C1 segment of cervical spinal cord (tissue), 14 donors: Measurements from ENCODE around the gene MYH14.

Experiments used
- DNase-seq, 14 donors: peaks; one replicate each; lab custom pipeline; 2025; lab: John Stamatoyannopoulos, UW

The MYH14 gene

GRCh38 chr19:50257141-50257540 is 53.7 kb downstream of the MYH14 start:
- DNase-seq, result no peak

DNA sequence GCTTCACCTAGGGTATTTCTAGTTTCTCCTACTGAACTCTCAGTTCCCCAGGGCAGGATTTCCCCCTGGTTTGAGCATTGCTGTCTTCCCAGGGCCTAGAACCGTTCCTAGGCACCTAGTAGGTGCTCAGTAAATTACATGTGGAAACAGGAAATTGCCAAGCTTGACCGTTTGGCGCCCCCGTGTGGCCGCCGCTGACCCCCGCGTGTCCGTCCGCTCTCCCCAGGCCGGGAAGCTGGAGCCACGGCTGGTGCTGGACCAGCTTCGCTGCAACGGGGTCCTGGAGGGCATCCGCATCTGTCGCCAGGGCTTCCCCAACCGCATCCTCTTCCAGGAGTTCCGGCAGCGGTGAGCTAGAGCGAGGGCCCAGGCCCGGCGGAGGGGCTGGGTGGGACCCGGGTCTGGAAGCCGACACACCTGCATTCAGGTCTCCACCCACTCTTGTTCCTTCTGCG is 55.5 kb downstream of the MYH14 start:
- DNase-seq, result no peak

- no peak for DNase-seq
These were observed 58.1 kb downstream of the MYH14 start for GRCh38 chr19:50261446-50261970.

- DNase-seq, result no peak
These were observed 59.8 kb downstream of the MYH14 start for GRCh38 chr19:50263176-50263575.

DNA sequence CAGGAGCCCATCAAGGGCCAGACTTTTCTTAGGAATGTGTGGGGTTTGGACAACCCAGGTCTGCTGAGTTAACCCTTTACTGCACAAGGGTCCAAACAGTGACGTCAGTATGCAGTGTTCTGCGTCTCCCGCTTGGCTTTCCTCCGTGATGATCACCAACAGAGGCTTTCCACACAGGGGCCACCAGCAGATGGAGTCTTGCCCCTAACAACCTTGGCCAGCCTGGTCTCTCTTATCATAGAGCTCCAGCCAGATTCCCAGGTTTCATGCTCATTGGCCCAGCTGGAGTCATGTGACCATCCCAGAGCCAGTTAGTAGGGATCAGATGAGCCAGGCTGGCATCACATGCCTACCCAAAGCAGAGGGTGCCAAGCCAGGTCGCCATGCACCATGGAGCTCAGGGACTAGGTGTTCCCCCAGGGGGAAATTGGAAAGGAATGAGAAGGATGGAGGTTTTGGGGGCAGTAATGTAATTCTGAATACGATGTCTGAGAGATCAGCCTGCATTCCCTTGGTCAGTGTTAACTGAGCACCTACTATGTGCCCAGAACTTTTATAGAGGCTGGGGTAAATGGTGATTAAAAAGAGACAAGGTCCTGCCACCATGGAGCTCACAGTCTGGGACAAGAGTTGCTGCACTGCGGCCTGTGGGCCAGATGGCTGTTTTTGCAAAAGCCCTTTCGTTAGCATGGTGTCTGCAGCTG is 61.2 kb downstream of the MYH14 start:
- DNase-seq, result no peak

- DNase-seq, result no peak
These were observed 62.6 kb downstream of the MYH14 start for GRCh38 chr19:50266041-50266440.

DNA sequence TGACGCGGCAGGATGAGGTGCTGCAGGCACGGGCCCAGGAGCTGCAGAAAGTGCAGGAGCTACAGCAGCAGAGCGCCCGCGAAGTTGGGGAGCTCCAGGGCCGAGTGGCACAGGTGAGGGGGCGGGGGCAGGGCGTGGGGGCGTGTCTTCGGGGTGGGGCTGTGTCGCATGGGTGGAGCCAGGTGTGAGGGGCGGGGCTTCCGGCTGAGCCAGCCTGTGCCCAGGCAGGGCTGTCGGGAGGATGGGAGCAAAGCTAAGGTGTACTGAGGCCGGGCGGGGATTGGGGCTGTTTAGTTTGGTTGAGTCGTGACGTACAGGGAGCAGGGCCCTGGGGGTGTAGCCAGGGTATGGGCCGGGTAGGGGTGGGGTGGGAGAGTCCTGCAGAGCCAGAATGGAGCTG is 63.5 kb downstream of the MYH14 start:
- DNase-seq, result no peak

GRCh38 chr19:50268041-50268440 is 64.6 kb downstream of the MYH14 start:
- DNase-seq, result no peak

- no peak for DNase-seq
These were observed 65.1 kb downstream of the MYH14 start for GRCh38 chr19:50268501-50268900.

DNA sequence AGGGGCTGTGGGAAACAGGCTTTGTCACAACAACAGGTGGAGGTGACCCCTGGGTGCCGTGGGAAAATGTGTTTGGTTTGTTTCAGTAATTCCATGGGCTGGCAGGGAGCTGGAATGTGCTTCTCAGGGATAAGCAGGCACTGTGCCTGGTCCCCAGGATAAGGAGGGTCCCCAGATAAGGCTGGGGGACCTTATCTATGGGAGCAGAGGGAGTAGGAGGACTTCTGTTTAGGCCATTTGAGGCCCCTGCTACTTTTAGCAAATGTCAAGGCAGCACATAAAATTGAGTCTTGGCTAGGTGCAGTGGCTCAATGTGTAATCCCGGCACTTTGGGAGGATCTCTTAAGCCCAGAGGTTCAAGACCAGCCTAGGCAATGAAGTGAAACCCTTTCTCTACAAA is 66.2 kb downstream of the MYH14 start:
- no peak for DNase-seq

- DNase-seq, result no peak
These were observed 69.0 kb downstream of the MYH14 start for GRCh38 chr19:50272263-50272897.

- DNase-seq, result no peak
These were observed 70.4 kb downstream of the MYH14 start for GRCh38 chr19:50273821-50274220.

DNA sequence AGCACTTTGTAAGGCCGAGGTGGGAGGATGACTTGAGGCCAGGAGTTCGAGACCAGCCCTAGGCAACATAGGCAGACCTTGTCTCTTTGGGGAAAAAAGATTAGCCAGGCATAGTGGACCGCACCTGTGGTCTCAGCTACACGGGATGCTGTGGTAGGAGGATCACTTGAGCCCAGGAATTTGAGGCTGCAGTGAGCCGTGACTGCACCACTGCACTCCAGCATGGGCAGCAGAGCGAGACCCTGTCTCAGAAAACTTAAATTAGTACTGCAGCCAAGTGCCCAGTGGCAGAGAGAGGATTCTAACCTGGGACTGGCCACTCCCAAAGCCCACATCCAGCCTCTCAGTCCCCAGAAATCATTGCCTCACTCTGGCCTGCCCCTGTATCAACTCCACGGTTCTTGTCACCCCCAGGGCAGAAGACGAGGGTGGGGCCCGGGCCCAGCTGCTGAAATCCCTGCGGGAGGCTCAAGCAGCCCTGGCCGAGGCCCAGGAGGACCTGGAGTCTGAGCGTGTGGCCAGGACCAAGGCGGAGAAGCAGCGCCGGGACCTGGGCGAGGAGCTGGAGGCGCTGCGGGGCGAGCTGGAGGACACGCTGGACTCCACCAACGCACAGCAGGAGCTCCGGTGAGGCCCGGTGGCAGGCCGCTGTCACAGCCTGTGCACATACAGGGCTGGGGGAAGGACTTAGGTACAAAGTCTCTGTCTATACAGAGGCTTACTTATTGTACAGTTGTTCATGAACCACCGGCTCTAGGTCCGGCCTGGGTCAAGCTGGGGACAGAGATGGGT is 72.4 kb downstream of the MYH14 start:
- no peak for DNase-seq

GRCh38 chr19:50276370-50277063 is 73.1 kb downstream of the MYH14 start:
- DNase-seq, result no peak

- no peak for DNase-seq
These were observed 74.7 kb downstream of the MYH14 start for GRCh38 chr19:50277966-50278580.

DNA sequence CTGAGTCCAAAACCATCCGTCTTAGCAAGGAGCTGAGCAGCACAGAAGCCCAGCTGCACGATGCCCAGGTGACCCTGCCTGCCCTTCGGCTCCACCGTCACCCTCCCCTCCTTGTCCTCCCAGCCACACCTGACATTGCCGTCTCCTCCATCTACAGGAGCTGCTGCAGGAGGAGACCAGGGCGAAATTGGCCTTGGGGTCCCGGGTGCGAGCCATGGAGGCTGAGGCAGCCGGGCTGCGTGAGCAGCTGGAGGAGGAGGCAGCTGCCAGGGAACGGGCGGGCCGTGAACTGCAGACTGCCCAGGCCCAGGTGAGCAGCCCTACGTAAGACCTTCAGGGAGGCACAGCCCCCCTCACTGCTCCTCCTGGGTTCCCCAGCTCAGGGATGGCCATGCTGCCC is 76.7 kb downstream of the MYH14 start:
- no peak for DNase-seq

DNA sequence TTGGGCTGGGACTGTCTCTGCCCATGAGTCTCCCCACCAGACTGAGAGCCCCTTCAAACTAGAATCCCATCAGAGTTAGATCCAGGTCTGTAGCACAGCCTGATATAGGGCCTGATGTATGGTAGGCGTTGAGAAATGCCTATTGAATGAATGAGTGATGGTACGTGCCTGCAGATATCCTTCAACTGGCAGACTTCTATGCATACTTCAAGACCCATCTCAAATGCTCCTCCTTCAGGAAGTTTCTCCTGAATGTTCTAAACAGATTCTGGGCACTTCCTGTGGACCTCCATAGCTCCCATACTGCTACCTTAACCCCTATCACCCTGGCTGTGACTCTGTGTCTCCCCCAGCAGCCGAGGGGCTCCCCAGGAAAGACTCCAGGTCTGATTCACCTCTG is 77.6 kb downstream of the MYH14 start:
- no peak for DNase-seq

GRCh38 chr19:50281491-50281890 is 78.1 kb downstream of the MYH14 start:
- no peak for DNase-seq

DNA sequence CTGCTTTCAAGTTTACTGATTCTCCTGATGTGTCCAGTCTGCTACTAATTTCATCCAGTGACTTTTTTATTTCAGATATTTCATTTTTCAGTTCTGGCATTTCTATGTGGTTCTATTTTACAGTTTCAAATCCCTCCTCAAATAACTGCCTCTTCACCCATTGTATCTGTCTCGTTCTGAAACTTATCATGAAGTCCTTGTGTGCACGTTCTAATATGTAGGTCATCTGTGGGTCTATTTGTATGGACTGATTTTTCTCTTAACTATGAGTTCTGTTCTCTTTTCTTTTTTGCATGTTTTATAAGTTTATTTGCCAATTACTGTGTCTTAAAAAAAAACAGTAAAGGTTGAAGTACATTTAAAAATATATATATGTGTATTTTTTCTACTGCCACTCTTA is 82.4 kb downstream of the MYH14 start:
- DNase-seq, result no peak

GRCh38 chr19:50286443-50286842 is 83.0 kb downstream of the MYH14 start:
- no peak for DNase-seq

GRCh38 chr19:50287331-50287730 is 83.9 kb downstream of the MYH14 start:
- no peak for DNase-seq
